Measurements from ENCODE around the gene ZEB2.

ZEB2 gene

GRCh38 chr2:144495227-144496091, 24.5 kb downstream of the ZEB2 start:
- DNase-seq (ENCODE audit: low spot score), result no peak

- DNase-seq (ENCODE audit: low spot score), result no peak
Observed at GRCh38 chr2:144493027-144493809, 26.7 kb downstream of the ZEB2 start.

- DNase-seq (ENCODE audit: low spot score), result no peak
Observed at GRCh38 chr2:144490857-144491256, 29.1 kb downstream of the ZEB2 start.

GRCh38 chr2:144490017-144490416, 29.9 kb downstream of the ZEB2 start:
- no peak for DNase-seq (ENCODE audit: low spot score)

- DNase-seq (ENCODE audit: low spot score), result no peak
Observed at GRCh38 chr2:144489315-144489916, 30.5 kb downstream of the ZEB2 start.

- no peak for DNase-seq (ENCODE audit: low spot score)
Observed at GRCh38 chr2:144484201-144484948, 35.5 kb downstream of the ZEB2 start.

GRCh38 chr2:144481666-144482065, 38.3 kb downstream of the ZEB2 start:
- no peak for DNase-seq (ENCODE audit: low spot score)

GRCh38 chr2:144481109-144481508, 38.8 kb downstream of the ZEB2 start:
- DNase-seq (ENCODE audit: low spot score), result no peak

- no peak for DNase-seq (ENCODE audit: low spot score)
Observed at GRCh38 chr2:144480285-144480684, 39.6 kb downstream of the ZEB2 start.

- DNase-seq (ENCODE audit: low spot score), result no peak
Observed at GRCh38 chr2:144479659-144480058, 40.3 kb downstream of the ZEB2 start.

- no peak for DNase-seq (ENCODE audit: low spot score)
Observed at GRCh38 chr2:144479138-144479537, 40.8 kb downstream of the ZEB2 start.

GRCh38 chr2:144477957-144478311, 42.0 kb downstream of the ZEB2 start:
- DNase-seq (ENCODE audit: low spot score), result no peak

- no peak for DNase-seq (ENCODE audit: low spot score)
Observed at GRCh38 chr2:144477281-144477956, 42.5 kb downstream of the ZEB2 start.

GRCh38 chr2:144476682-144477081, 43.2 kb downstream of the ZEB2 start:
- no peak for DNase-seq (ENCODE audit: low spot score)

GRCh38 chr2:144475569-144476275, 44.2 kb downstream of the ZEB2 start:
- DNase-seq (ENCODE audit: low spot score), result no peak

- DNase-seq (ENCODE audit: low spot score), result no peak
Observed at GRCh38 chr2:144475044-144475443, 44.9 kb downstream of the ZEB2 start.

GRCh38 chr2:144474017-144474416, 45.9 kb downstream of the ZEB2 start:
- no peak for DNase-seq (ENCODE audit: low spot score)

- DNase-seq (ENCODE audit: low spot score), result no peak
Observed at GRCh38 chr2:144472911-144473310, 47.0 kb downstream of the ZEB2 start.

GRCh38 chr2:144472046-144472412, 47.9 kb downstream of the ZEB2 start:
- DNase-seq (ENCODE audit: low spot score), result no peak

- DNase-seq (ENCODE audit: low spot score), result no peak
Observed at GRCh38 chr2:144471305-144472045, 48.4 kb downstream of the ZEB2 start.
